Liver (tissue), 9 donors: ENCODE results near the gene ACTR3C. TPM values are rescaled to one million over a fixed set of nuclear protein-coding genes. Genes with fewer than 3 reads are reported as not detected.

ENCODE experiments used
- DNase-seq: peaks from one replicate; pipeline ENCODE4 v3.0.0-alpha.2; 2017; ENCODE audit warnings: low spot score
- H3K27ac ChIP-seq, 2 donors: one replicate each; pipeline ENCODE4 v1.7.0; 2013; ENCODE audit warnings: inconsistent platforms in 2 of 2, low read length in 2 of 2, control low read depth in 1 of 2, low read depth in 1 of 2, mild to moderate bottlenecking in 1 of 2
- H3K27me3 ChIP-seq, 4 donors: one replicate each; pipeline versions ENCODE4 v1.6.1 to v1.7.0; 2013; ENCODE audit warnings: low read length in 3 of 4, inconsistent platforms in 1 of 4, mild to moderate bottlenecking in 1 of 4, moderate library complexity in 1 of 4; ENCODE audit not compliant: control insufficient read depth in 4 of 4, insufficient read depth in 4 of 4
- H3K36me3 ChIP-seq, 4 donors: one replicate each; pipeline versions ENCODE4 v1.6.1 to v1.7.0; 2013; ENCODE audit warnings: low read length in 3 of 4, mild to moderate bottlenecking in 3 of 4, low read depth in 1 of 4, moderate library complexity in 1 of 4; ENCODE audit not compliant: control insufficient read depth in 4 of 4, insufficient read depth in 3 of 4
- H3K4me1 ChIP-seq, 4 donors: one replicate each; pipeline versions ENCODE4 v1.6.1 to v1.7.0; 2013; ENCODE audit warnings: low read length in 3 of 4, mild to moderate bottlenecking in 3 of 4, moderate library complexity in 1 of 4; ENCODE audit not compliant: control insufficient read depth in 4 of 4, insufficient read depth in 4 of 4
- H3K4me3 ChIP-seq, 3 donors: one replicate each; pipeline versions ENCODE4 v1.6.1 to v1.7.0; 2013; ENCODE audit warnings: low read length in 3 of 3, control low read depth in 1 of 3, low read depth in 1 of 3, mild to moderate bottlenecking in 1 of 3
- H3K9ac ChIP-seq, 2 donors: one replicate each; pipeline ENCODE4 v1.7.0; 2013; ENCODE audit warnings: low read length in 2 of 2, mild to moderate bottlenecking in 2 of 2, moderate library complexity in 2 of 2, control low read depth in 1 of 2, low read depth in 1 of 2
- H3K9me3 ChIP-seq, 4 donors: one replicate each; pipeline versions ENCODE4 v1.6.1 to v1.7.0; 2013; ENCODE audit warnings: low read length in 3 of 4; ENCODE audit not compliant: control insufficient read depth in 4 of 4
- EGR1 ChIP-seq, 2 donors: IDR thresholded peaks; 2 replicates each; pipeline ENCODE4 v1.6.1; 2016 to 2018; ENCODE audit warnings: antibody characterized with exemption in 2 of 2, low read depth in 2 of 2
- FOXA1 ChIP-seq: IDR thresholded peaks from 2 replicates; pipeline ENCODE4 v1.6.1; 2016; ENCODE audit warnings: antibody characterized with exemption
- FOXA2 ChIP-seq: IDR thresholded peaks from 2 replicates; pipeline ENCODE4 v1.6.1; 2016; ENCODE audit warnings: antibody characterized with exemption
- GABPA ChIP-seq, 2 donors: IDR thresholded peaks in 1 of 2; conservative IDR thresholded peaks in 1 of 2; 2 replicates each; pipeline ENCODE4 v1.6.1; 2016; ENCODE audit warnings: antibody characterized with exemption in 2 of 2, mild to moderate bottlenecking in 1 of 2, moderate library complexity in 1 of 2
- HNF4A ChIP-seq, 2 donors: conservative IDR thresholded peaks; 2 replicates each; pipeline ENCODE4 v1.6.1; 2016; ENCODE audit warnings: antibody characterized with exemption in 2 of 2, mild to moderate bottlenecking in 2 of 2
- HNF4G ChIP-seq: IDR thresholded peaks from 2 replicates; pipeline ENCODE4 v1.6.1; 2016; ENCODE audit warnings: antibody characterized with exemption
- JUND ChIP-seq, 2 donors: IDR thresholded peaks; 2 replicates each; pipeline ENCODE4 v1.6.1; 2016; ENCODE audit warnings: antibody characterized with exemption in 2 of 2
- MAX ChIP-seq: IDR thresholded peaks from 2 replicates; pipeline ENCODE4 v1.6.1; 2016; ENCODE audit warnings: antibody characterized with exemption
- NR2F2 ChIP-seq: IDR thresholded peaks from 2 replicates; pipeline ENCODE4 v1.6.1; 2016; ENCODE audit warnings: antibody characterized with exemption
- RXRA ChIP-seq, 2 donors: IDR thresholded peaks; 2 replicates each; pipeline ENCODE4 v1.6.1; 2017 to 2018; ENCODE audit warnings: antibody characterized with exemption in 2 of 2, mild to moderate bottlenecking in 1 of 2
- SP1 ChIP-seq: IDR thresholded peaks from 2 replicates; pipeline ENCODE4 v1.6.1; 2018; ENCODE audit warnings: antibody characterized with exemption, mild to moderate bottlenecking
- TAF1 ChIP-seq: conservative IDR thresholded peaks from 2 replicates; pipeline ENCODE4 v1.6.1; 2016; ENCODE audit warnings: antibody characterized with exemption, mild to moderate bottlenecking
- YY1 ChIP-seq: IDR thresholded peaks from 2 replicates; pipeline ENCODE4 v1.6.1; 2016; ENCODE audit warnings: antibody characterized with exemption, mild to moderate bottlenecking
- ZBTB33 ChIP-seq: IDR thresholded peaks from 2 replicates; pipeline ENCODE4 v1.6.1; 2016; ENCODE audit warnings: antibody characterized with exemption
- WGBS: extraction: QIAGEN DNeasy Blood & Tissue Kit; methylation state at CpG from one replicate; pipeline ENCODE4 v1.1.7; 2013; 5-methylcytosine and 5-hydroxymethylcytosine counted together
- polyA plus RNA-seq, 2 donors: library from polyadenylated mRNA; stranded (reverse) in 1 of 2; unstranded in 1 of 2; fragments of 200-250 nt in 1 of 2; fragments of >200 nt in 1 of 2; fragmentation: Nextera tagmentation in 1 of 2; extraction: Ambion mirVana in 1 of 2; gene quantifications; one replicate each; pipeline versions ENCODE4 v1.2.1 to v1.2.3, GENCODE V29; 2013 to 2015
- total RNA-seq, 2 donors: library from RNA; depleted of rRNA; stranded (reverse); fragments of >200 nt; gene quantifications; one replicate each; pipeline ENCODE4 v1.2.3, GENCODE V29; 2014
- TF ChIP-seq, protein P1 (sequence below): fragments of 150-350 bp; IDR thresholded peaks from 2 replicates; pipeline ENCODE4 v1.5.1; 2017; ENCODE audit warnings: improper control_type of control experiment, low read depth, low read length; ENCODE audit not compliant: missing input control
- donor health status: healthy.
- donor health status: healthy.
- donor health status: healthy.
- donor health status: healthy.
- donor health status: healthy.

Gene ACTR3C
- total and polyA plus RNA-seq, 4 donors = 3.0 to 61.7 (median 28.3) TPM

GRCh38 chr7:150357771-150358427, 34.6 kb upstream of the ACTR3C start:
- H3K9me3 ChIP-seq = no peaks in the 10 kb centered on the region
- H3K27me3 ChIP-seq = no peaks in the 10 kb centered on the region
- no peak for TF ChIP-seq JUND (IDR thresholded peaks at IDR 0.05)
- TF ChIP-seq RXRA (IDR thresholded peaks at IDR 0.05) = no peak
- no peak for TF ChIP-seq MAX
- TF ChIP-seq FOXA2 = no peak
- TF ChIP-seq FOXA1 = no peak
- TF ChIP-seq GABPA (IDR thresholded peaks at IDR 0.05 in 1 of 2, conservative IDR thresholded peaks at IDR 0.05 in 1 of 2) = no peak
- no peak for TF ChIP-seq NR2F2
- TF ChIP-seq HNF4G = no peak
- no peak for TF ChIP-seq HNF4A (conservative IDR thresholded peaks at IDR 0.05)
- TF ChIP-seq ZBTB33 = no peak
- TF ChIP-seq YY1 = no peak
- no peak for TF ChIP-seq SP1
- TF ChIP-seq TAF1 = no peak
- TF ChIP-seq, protein P1, sequence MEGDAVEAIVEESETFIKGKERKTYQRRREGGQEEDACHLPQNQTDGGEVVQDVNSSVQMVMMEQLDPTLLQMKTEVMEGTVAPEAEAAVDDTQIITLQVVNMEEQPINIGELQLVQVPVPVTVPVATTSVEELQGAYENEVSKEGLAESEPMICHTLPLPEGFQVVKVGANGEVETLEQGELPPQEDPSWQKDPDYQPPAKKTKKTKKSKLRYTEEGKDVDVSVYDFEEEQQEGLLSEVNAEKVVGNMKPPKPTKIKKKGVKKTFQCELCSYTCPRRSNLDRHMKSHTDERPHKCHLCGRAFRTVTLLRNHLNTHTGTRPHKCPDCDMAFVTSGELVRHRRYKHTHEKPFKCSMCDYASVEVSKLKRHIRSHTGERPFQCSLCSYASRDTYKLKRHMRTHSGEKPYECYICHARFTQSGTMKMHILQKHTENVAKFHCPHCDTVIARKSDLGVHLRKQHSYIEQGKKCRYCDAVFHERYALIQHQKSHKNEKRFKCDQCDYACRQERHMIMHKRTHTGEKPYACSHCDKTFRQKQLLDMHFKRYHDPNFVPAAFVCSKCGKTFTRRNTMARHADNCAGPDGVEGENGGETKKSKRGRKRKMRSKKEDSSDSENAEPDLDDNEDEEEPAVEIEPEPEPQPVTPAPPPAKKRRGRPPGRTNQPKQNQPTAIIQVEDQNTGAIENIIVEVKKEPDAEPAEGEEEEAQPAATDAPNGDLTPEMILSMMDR = no peak
- no peaks in the 10 kb centered on the region for H3K36me3 ChIP-seq
- no peak overlapping the region for H3K27ac ChIP-seq
- H3K4me3 ChIP-seq = no peak overlapping the region
- peaks cover 0 to 29% (median 20%) of the 10 kb centered on the region in 4 donors for H3K4me1 ChIP-seq
- DNase-seq = no peak
- 89% methylated on average over 13 of the region's 13 CpGs for WGBS
- no peak overlapping the region for H3K9ac ChIP-seq

DNA sequence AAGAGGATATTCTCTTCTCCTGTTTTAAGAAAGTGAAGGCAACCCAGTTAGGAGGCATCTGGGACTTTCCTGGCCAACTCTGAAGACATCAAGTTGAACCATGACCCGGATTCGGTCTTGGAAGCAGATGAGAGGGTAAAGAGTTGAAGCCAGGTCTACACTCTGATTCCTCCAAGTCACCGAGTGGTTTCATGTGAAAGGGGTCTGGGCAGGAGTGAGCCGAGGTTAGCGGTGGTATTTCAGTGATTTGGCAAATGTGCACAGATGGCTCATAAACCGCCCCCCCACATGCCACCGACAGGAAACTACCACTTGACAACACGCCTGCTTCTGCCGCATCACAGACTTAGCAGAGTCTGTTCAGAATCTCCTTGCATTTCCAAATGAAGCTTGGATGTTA, 33.9 kb upstream of the ACTR3C start:
- DNase-seq = no peak
- Histone ChIP-seq H3K27ac (no peak overlapping the region), H3K36me3 (no peaks in the 10 kb centered on the region), H3K27me3 (no peaks in the 10 kb centered on the region), H3K9ac (no peak overlapping the region), H3K4me1 (peaks cover 0 to 29% (median 20%) of the 10 kb centered on the region in 4 donors), H3K9me3 (no peaks in the 10 kb centered on the region), H3K4me3 (no peak overlapping the region)
- WGBS = 55% methylated on average over 9 of the region's 9 CpGs
- TF ChIP-seq JUND (IDR thresholded peaks at IDR 0.05) (no peak), HNF4G (no peak), GABPA (IDR thresholded peaks at IDR 0.05 in 1 of 2, conservative IDR thresholded peaks at IDR 0.05 in 1 of 2) (no peak), NR2F2 (no peak), EGR1 (IDR thresholded peaks at IDR 0.05; ENCODE audit: low read depth in 2 of 2) (no peak)
